Esophagus mucosa (tissue), 1 donor: ENCODE data around the gene DDX24. TPM values are rescaled to one million over a fixed set of nuclear protein-coding genes. Genes with fewer than 3 reads are reported as not detected.
A peak's percentile ranks its signal among the peaks of the same experiment; 100 is the strongest.

ENCODE experiments used
- ATAC-seq: fragments of 200-7000 bp; cut with Tn5 transposase; one replicate; pipeline ENCODE4 v1.9.1; 2020
- total RNA-seq: library from RNA; stranded (reverse); gene quantifications from one replicate; pipeline ENCODE4 v1.2.4, GENCODE V29; 2023
- donor health status: DM: yes; HTN: yes; CAD: no.

DDX24 gene
- total RNA-seq, 1 donor from 2014 or later: 67.3 TPM

GRCh38 chr14:94005324-94006073, 75.5 kb downstream of the DDX24 start:
- ATAC-seq: no peak

GRCh38 chr14:94004015-94004414, 77.0 kb downstream of the DDX24 start:
- ATAC-seq: no peak

GRCh38 chr14:94003397-94003796, 77.6 kb downstream of the DDX24 start:
- no peak for ATAC-seq

- ATAC-seq: peak; percentile 81
These were observed 79.3 kb downstream of the DDX24 start for GRCh38 chr14:94001501-94002396.

- ATAC-seq: peak; percentile 24
These were observed 80.0 kb downstream of the DDX24 start for GRCh38 chr14:94001016-94001415.

- no peak for ATAC-seq
These were observed 80.7 kb downstream of the DDX24 start for GRCh38 chr14:94000267-94000666.

GRCh38 chr14:93999573-93999972, 81.4 kb downstream of the DDX24 start:
- no peak for ATAC-seq

- no peak for ATAC-seq
These were observed 82.1 kb downstream of the DDX24 start for GRCh38 chr14:93998871-93999403.

Other genes with a start within 250 kb of the DDX24 start
- not detected for gene FAM181A, start 153.9 kb downstream of the DDX24 start, total RNA-seq
- 1.00 TPM for gene ASB2, start 104.6 kb downstream of the DDX24 start, total RNA-seq
- gene CCDC197, start 83.9 kb downstream of the DDX24 start, total RNA-seq: not detected
- gene OTUB2, start 54.9 kb downstream of the DDX24 start, total RNA-seq: 5.5 TPM
- gene IFI27L1, start 108 bp upstream of the DDX24 start, total RNA-seq: 18.1 TPM
- 70.2 TPM for gene IFI27, start 29.5 kb upstream of the DDX24 start, total RNA-seq
- gene IFI27L2, start 48.4 kb upstream of the DDX24 start, total RNA-seq: 30.8 TPM
- 0.04 TPM for gene PPP4R4, start 93.1 kb upstream of the DDX24 start, total RNA-seq
- not detected for gene SERPINA10, start 212.1 kb upstream of the DDX24 start, total RNA-seq
- not detected for gene SERPINA6, start 242.1 kb upstream of the DDX24 start, total RNA-seq